HCT116 (cell line): ENCODE measurements around the gene ALPL.

ENCODE experiments used
- CBX3 ChIP-seq: IDR thresholded peaks from 2 replicates; pipeline ENCODE4 v1.6.1; 2012; ENCODE audit warnings: low read depth
- EGR1 ChIP-seq: IDR thresholded peaks from 2 replicates; pipeline ENCODE4 v1.6.1; 2012; ENCODE audit warnings: low read depth
- EZH2 ChIP-seq: fragments of 200-600 bp; sonication (generic); IDR thresholded peaks from 2 replicates; pipeline ENCODE4 v1.6.1; 2017; ENCODE audit warnings: antibody characterized with exemption, mixed run types
- EZH2phosphoT487 ChIP-seq: fragments of 200-600 bp; IDR thresholded peaks from 2 replicates; pipeline ENCODE4 v1.6.1; 2018; ENCODE audit warnings: antibody characterized with exemption, borderline replicate concordance
- JUND ChIP-seq: IDR thresholded peaks from 2 replicates; pipeline ENCODE4 v1.6.1; 2012
- POLR2A ChIP-seq: IDR thresholded peaks from 2 replicates; pipeline ENCODE4 v1.7.0; 2011; ENCODE audit warnings: borderline replicate concordance; ENCODE audit not compliant: insufficient read depth, insufficient read length; ENCODE audit errors: extremely low read depth
- POLR2AphosphoS5 ChIP-seq: IDR thresholded peaks from 2 replicates; pipeline ENCODE4 v1.6.1; 2011; ENCODE audit warnings: mild to moderate bottlenecking, low read depth, low read length, moderate library complexity
- RAD21 ChIP-seq: IDR thresholded peaks from 2 replicates; pipeline ENCODE4 v1.6.1; 2012; ENCODE audit warnings: low read depth, mild to moderate bottlenecking
- REST ChIP-seq: IDR thresholded peaks from 2 replicates; pipeline ENCODE4 v1.6.1; 2012; ENCODE audit warnings: low read depth
- SIN3A ChIP-seq: IDR thresholded peaks from 2 replicates; pipeline ENCODE4 v1.6.1; 2012; ENCODE audit warnings: low read depth
- ZBTB33 ChIP-seq: IDR thresholded peaks from 2 replicates; pipeline ENCODE4 v1.6.1; 2011; ENCODE audit warnings: mild to moderate bottlenecking, low read length, moderate library complexity; ENCODE audit not compliant: insufficient replicate concordance; ENCODE audit errors: extremely low read depth
- TF ChIP-seq, protein P1 (sequence below), 3 experiments: fragments of 200-600 bp in 1 of 3; sonication (generic) in 1 of 3; IDR thresholded peaks in 2 of 3; conservative IDR thresholded peaks in 1 of 3; 2 replicates each; pipeline ENCODE4 v1.5.1; 2012 to 2017; ENCODE audit warnings: low read depth in 2 of 3, low read length in 2 of 3, antibody characterized with exemption in 1 of 3, borderline replicate concordance in 1 of 3, control low read depth in 1 of 3, mild to moderate bottlenecking in 1 of 3, mixed read lengths in 1 of 3, mixed run types in 1 of 3, moderate library complexity in 1 of 3; ENCODE audit not compliant: insufficient read depth in 1 of 3
- TF ChIP-seq, protein P2 (sequence below): IDR thresholded peaks from 2 replicates; pipeline ENCODE4 v1.6.1; 2012
- TF ChIP-seq, protein P3 (sequence below): IDR thresholded peaks from 2 replicates; pipeline ENCODE4 v1.6.1; 2012

- TF ChIP-seq, protein P1, sequence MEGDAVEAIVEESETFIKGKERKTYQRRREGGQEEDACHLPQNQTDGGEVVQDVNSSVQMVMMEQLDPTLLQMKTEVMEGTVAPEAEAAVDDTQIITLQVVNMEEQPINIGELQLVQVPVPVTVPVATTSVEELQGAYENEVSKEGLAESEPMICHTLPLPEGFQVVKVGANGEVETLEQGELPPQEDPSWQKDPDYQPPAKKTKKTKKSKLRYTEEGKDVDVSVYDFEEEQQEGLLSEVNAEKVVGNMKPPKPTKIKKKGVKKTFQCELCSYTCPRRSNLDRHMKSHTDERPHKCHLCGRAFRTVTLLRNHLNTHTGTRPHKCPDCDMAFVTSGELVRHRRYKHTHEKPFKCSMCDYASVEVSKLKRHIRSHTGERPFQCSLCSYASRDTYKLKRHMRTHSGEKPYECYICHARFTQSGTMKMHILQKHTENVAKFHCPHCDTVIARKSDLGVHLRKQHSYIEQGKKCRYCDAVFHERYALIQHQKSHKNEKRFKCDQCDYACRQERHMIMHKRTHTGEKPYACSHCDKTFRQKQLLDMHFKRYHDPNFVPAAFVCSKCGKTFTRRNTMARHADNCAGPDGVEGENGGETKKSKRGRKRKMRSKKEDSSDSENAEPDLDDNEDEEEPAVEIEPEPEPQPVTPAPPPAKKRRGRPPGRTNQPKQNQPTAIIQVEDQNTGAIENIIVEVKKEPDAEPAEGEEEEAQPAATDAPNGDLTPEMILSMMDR (IDR thresholded peaks at IDR 0.05 in 2 of 3, conservative IDR thresholded peaks at IDR 0.05 in 1 of 3; ENCODE audit: borderline replicate concordance in 1 of 3, insufficient read depth in 1 of 3, low read depth in 2 of 3, low read length in 2 of 3): no peak
- TF ChIP-seq EZH2phosphoT487: no peak
- no peak for TF ChIP-seq POLR2AphosphoS5
- no peak for TF ChIP-seq CBX3
- TF ChIP-seq EZH2: no peak
- no peak for TF ChIP-seq SIN3A
- TF ChIP-seq POLR2A: no peak
- TF ChIP-seq, protein P2, sequence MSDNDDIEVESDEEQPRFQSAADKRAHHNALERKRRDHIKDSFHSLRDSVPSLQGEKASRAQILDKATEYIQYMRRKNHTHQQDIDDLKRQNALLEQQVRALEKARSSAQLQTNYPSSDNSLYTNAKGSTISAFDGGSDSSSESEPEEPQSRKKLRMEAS: no peak
- TF ChIP-seq, protein P3, sequence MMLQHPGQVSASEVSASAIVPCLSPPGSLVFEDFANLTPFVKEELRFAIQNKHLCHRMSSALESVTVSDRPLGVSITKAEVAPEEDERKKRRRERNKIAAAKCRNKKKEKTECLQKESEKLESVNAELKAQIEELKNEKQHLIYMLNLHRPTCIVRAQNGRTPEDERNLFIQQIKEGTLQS: no peak
- no peak for TF ChIP-seq EGR1
- TF ChIP-seq REST: no peak
- no peak for TF ChIP-seq JUND
- TF ChIP-seq ZBTB33: no peak
- no peak for TF ChIP-seq RAD21
Measured at GRCh38 chr1:21570528-21570875, 61.3 kb downstream of the ALPL start.
